PC-3 (cell line): Measurements from ENCODE around the gene LRP2. TPM values are rescaled to one million over a fixed set of nuclear protein-coding genes. Genes with fewer than 3 reads are reported as not detected.

Source experiments
- ATAC-seq: fragments of 200-7000 bp; cut with Tn5 transposase; 2 replicates; pipeline ENCODE4 v1.9.1; 2020; ENCODE audit warnings: mild to moderate bottlenecking, moderate library complexity
- BruUV-seq: library from RNA; stranded (reverse); fragments of 400-500 nt; replicated peaks from 2 replicates; lab custom pipeline; 2021; lab: Mats Ljungman, UMichigan
- CTCF ChIA-PET: fragments of 300-600 bp; sonication (Branson Sonifier 250); formaldehyde crosslinking; loops from one replicate; lab custom pipeline; 2022; ENCODE audit warnings: antibody characterized with exemption; lab: Charles Lee
- POLR2A ChIA-PET: fragments of 300-600 bp; sonication (Branson Sonifier 250); formaldehyde crosslinking; loops from one replicate; lab custom pipeline; 2022; ENCODE audit warnings: antibody characterized with exemption; ENCODE audit not compliant: unreplicated experiment; lab: Charles Lee
- DNase-seq: peaks from one replicate; pipeline ENCODE4 v3.0.0-alpha.2; 2015
- H2AFZ ChIP-seq: fragments of 300-600 bp; sonication (generic); 2 replicates; pipeline ENCODE4 v1.6.0; 2016; ENCODE audit warnings: antibody characterized with exemption, low read length
- H3F3A ChIP-seq: fragments of 300-600 bp; sonication (generic); one replicate; pipeline ENCODE4 v1.6.0; 2017; ENCODE audit warnings: antibody characterized with exemption, low read length, control low read depth, mild to moderate bottlenecking; ENCODE audit not compliant: unreplicated experiment
- H3K27ac ChIP-seq: fragments of 300-600 bp; sonication (generic); 2 replicates; pipeline ENCODE4 v1.5.1; 2016; ENCODE audit warnings: mild to moderate bottlenecking, low read length
- H3K27me3 ChIP-seq: fragments of 300-600 bp; sonication (generic); 2 replicates; pipeline ENCODE4 v1.6.1; 2016; ENCODE audit warnings: low read length, mixed read lengths
- H3K36me3 ChIP-seq: fragments of 300-600 bp; sonication (generic); 2 replicates; pipeline ENCODE4 v1.6.1; 2016; ENCODE audit warnings: low read depth, mixed run types, low read length, mixed read lengths
- H3K4me1 ChIP-seq: fragments of 300-600 bp; sonication (generic); 2 replicates; pipeline ENCODE4 v1.5.1; 2016; ENCODE audit warnings: low read length; ENCODE audit not compliant: insufficient read depth
- H3K4me2 ChIP-seq: fragments of 300-600 bp; sonication (generic); 2 replicates; pipeline ENCODE4 v1.6.0; 2016; ENCODE audit warnings: low read length
- H3K4me3 ChIP-seq: fragments of 300-600 bp; sonication (generic); 2 replicates; pipeline ENCODE4 v1.5.1; 2016; ENCODE audit warnings: mild to moderate bottlenecking, low read length, mixed read lengths
- H3K79me2 ChIP-seq: fragments of 300-600 bp; sonication (generic); 2 replicates; pipeline ENCODE4 v1.6.1; 2017; ENCODE audit warnings: low read length, mixed read lengths
- H3K9ac ChIP-seq: fragments of 300-600 bp; sonication (generic); 2 replicates; pipeline ENCODE4 v1.6.0; 2016; ENCODE audit warnings: mild to moderate bottlenecking, low read length
- H3K9me2 ChIP-seq: fragments of 300-600 bp; sonication (generic); replicated peaks from 2 replicates; pipeline ENCODE4 v1.6.1; 2016; ENCODE audit warnings: mixed run types, low read length, mixed read lengths
- H3K9me3 ChIP-seq: fragments of 300-600 bp; sonication (generic); 2 replicates; pipeline ENCODE4 v1.6.1; 2016; ENCODE audit warnings: low read length, mixed read lengths
- H4K20me1 ChIP-seq: fragments of 300-600 bp; sonication (generic); 2 replicates; pipeline ENCODE4 v1.6.1; 2016; ENCODE audit warnings: low read length, mixed read lengths
- CTCF ChIP-seq: fragments of 300-600 bp; sonication (generic); conservative IDR thresholded peaks from 2 replicates; pipeline ENCODE4 v1.5.1; 2017; ENCODE audit warnings: antibody characterized with exemption, low read depth, mild to moderate bottlenecking, low read length
- EZH2 ChIP-seq: fragments of 300-600 bp; sonication (generic); IDR thresholded peaks from one replicate; pipeline ENCODE4 v1.6.1; 2017; ENCODE audit warnings: antibody characterized with exemption, mild to moderate bottlenecking, low read length; ENCODE audit not compliant: unreplicated experiment
- EZH2phosphoT487 ChIP-seq: fragments of 300-600 bp; sonication (generic); IDR thresholded peaks from 2 replicates; pipeline ENCODE4 v1.6.1; 2018; ENCODE audit warnings: mild to moderate bottlenecking, antibody characterized with exemption, low read length, borderline replicate concordance
- intact Hi-C: fragments of 100-400 bp; cut with micrococcal nuclease; formaldehyde crosslinking; loops from 2 replicates; pipeline ENCODE4 v1.9.0; 2023
- total RNA-seq: library from RNA; depleted of rRNA; stranded (reverse); fragments of >200 nt; gene quantifications from 2 replicates; pipeline ENCODE4 v1.2.3, GENCODE V29; 2014

The LRP2 gene
- total RNA-seq, 1 experiment from 2014 or later = not detected

- H4K20me1 ChIP-seq = no peaks in the 10 kb centered on the region
- H3K9me3 ChIP-seq = no peaks in the 10 kb centered on the region
- TF ChIP-seq EZH2 = no peak
- TF ChIP-seq EZH2phosphoT487 = no peak
- TF ChIP-seq CTCF = no peak
- H2AFZ ChIP-seq = no peak overlapping the region
- H3F3A ChIP-seq = no peaks in the 10 kb centered on the region
- intact Hi-C loops = no loop called here
- no peak overlapping the region for H3K9ac ChIP-seq
- DNase-seq = no peak
- H3K27me3 ChIP-seq = peaks cover 28% of the 10 kb centered on the region
- POLR2A ChIA-PET = no interaction called here
- no peak overlapping the region for H3K4me3 ChIP-seq
- H3K79me2 ChIP-seq = no peaks in the 10 kb centered on the region
- H3K4me2 ChIP-seq = no peak overlapping the region
- H3K36me3 ChIP-seq = no peaks in the 10 kb centered on the region
- ATAC-seq = no peak
- CTCF ChIA-PET = no interaction called here
- BruUV-seq = no TSS peak
- H3K27ac ChIP-seq = no peak overlapping the region
- H3K4me1 ChIP-seq = no peaks in the 10 kb centered on the region
- no peaks in the 10 kb centered on the region for H3K9me2 ChIP-seq
These were observed 115.1 kb downstream of the LRP2 start for GRCh38 chr2:169247211-169247610.

GRCh38 chr2:169240405-169240804, 121.9 kb downstream of the LRP2 start:
- Histone ChIP-seq H3K9ac (no peak overlapping the region), H3K27ac (no peak overlapping the region), H4K20me1 (no peaks in the 10 kb centered on the region), H3K4me2 (no peak overlapping the region), H3K9me2 (no peaks in the 10 kb centered on the region), H3K79me2 (no peaks in the 10 kb centered on the region), H3F3A (no peaks in the 10 kb centered on the region), H3K27me3 (peaks cover 50% of the 10 kb centered on the region), H3K36me3 (no peaks in the 10 kb centered on the region), H2AFZ (no peak overlapping the region), H3K4me3 (no peak overlapping the region), H3K9me3 (no peaks in the 10 kb centered on the region), H3K4me1 (no peaks in the 10 kb centered on the region)
- no peak for DNase-seq
- CTCF ChIA-PET = interaction anchor here (0.6 kb wide), 1 partner anchor 19 kb away, joined by 4 read pairs; no protein-coding TSS in a partner anchor
- POLR2A ChIA-PET = no interaction called here
- no TSS peak for BruUV-seq
- ATAC-seq = no peak
- intact Hi-C loops = no loop called here
- TF ChIP-seq EZH2 = no peak
- TF ChIP-seq EZH2phosphoT487 = no peak
- no peak for TF ChIP-seq CTCF

GRCh38 chr2:169237939-169238338, 124.4 kb downstream of the LRP2 start:
- no peaks in the 10 kb centered on the region for H3K36me3 ChIP-seq
- no peaks in the 10 kb centered on the region for H3F3A ChIP-seq
- no peak overlapping the region for H3K4me3 ChIP-seq
- peaks cover 50% of the 10 kb centered on the region for H3K27me3 ChIP-seq
- no peaks in the 10 kb centered on the region for H3K4me1 ChIP-seq
- POLR2A ChIA-PET = no interaction called here
- H2AFZ ChIP-seq = no peak overlapping the region
- H3K79me2 ChIP-seq = no peaks in the 10 kb centered on the region
- no peak overlapping the region for H3K4me2 ChIP-seq
- no peak overlapping the region for H3K27ac ChIP-seq
- BruUV-seq = no TSS peak
- H3K9me3 ChIP-seq = no peaks in the 10 kb centered on the region
- CTCF ChIA-PET = no interaction called here
- no peak for DNase-seq
- ATAC-seq = no peak
- intact Hi-C loops = no loop called here
- no peaks in the 10 kb centered on the region for H3K9me2 ChIP-seq
- no peak for TF ChIP-seq EZH2phosphoT487
- TF ChIP-seq CTCF = no peak
- TF ChIP-seq EZH2 = no peak
- H3K9ac ChIP-seq = no peak overlapping the region
- no peaks in the 10 kb centered on the region for H4K20me1 ChIP-seq
